HTR-8/SVneo (cell line): ENCODE results near the gene PBX3.

Experiments
- DNase-seq: peaks from one replicate; pipeline ENCODE4 v3.0.0; 2011; ENCODE audit warnings: low spot score, mixed read lengths; ENCODE audit not compliant: insufficient read length
- FAIRE-seq: peaks from 2 replicates; lab custom pipeline; 2011; peaks lifted over from hg19 to GRCh38; lab: Jason Lieb, UNC

The PBX3 gene

GRCh38 chr9:126002476-126003350 lies 255.5 kb downstream of the PBX3 start:
- FAIRE-seq = no peak
- no peak for DNase-seq

- DNase-seq = no peak
- no peak for FAIRE-seq
These were observed 261.9 kb downstream of the PBX3 start for GRCh38 chr9:126009047-126009446.

- FAIRE-seq = no peak
- DNase-seq = no peak
These were observed 267.6 kb downstream of the PBX3 start for GRCh38 chr9:126014726-126015125.

DNA sequence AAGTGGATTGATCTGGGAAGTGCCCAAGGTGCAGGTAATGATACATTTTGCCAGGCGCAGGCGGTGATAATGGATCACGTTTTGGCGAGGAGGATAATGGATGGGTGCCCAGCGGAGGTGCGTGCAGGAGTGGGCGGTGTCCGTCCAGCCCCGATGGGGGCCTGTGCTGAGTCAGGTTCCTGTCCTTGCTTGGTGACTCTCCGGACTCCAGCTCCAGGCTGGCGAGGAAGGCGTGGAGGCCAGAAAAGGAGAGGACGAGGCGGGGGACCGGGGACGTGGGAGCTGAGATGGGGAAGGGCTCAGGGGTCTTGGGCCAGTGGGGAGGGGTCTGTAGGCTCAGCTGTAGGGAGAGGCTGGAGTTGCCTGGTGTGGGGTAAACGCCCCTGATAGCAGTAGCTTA lies 268.3 kb downstream of the PBX3 start:
- DNase-seq (no peak), FAIRE-seq (no peak)

- DNase-seq (no peak), FAIRE-seq (no peak)
These were observed 269.6 kb downstream of the PBX3 start for GRCh38 chr9:126016579-126017290.
